ENCODE data around the gene CSK.
A peak's percentile ranks its signal among the peaks of the same experiment; 100 is the strongest.
"Not testable (repeated sequence)": the region's sequence is repeated elsewhere in the genome, so short reads cannot be mapped to it uniquely, and the experiment has no call there.

Gene CSK

DNA sequence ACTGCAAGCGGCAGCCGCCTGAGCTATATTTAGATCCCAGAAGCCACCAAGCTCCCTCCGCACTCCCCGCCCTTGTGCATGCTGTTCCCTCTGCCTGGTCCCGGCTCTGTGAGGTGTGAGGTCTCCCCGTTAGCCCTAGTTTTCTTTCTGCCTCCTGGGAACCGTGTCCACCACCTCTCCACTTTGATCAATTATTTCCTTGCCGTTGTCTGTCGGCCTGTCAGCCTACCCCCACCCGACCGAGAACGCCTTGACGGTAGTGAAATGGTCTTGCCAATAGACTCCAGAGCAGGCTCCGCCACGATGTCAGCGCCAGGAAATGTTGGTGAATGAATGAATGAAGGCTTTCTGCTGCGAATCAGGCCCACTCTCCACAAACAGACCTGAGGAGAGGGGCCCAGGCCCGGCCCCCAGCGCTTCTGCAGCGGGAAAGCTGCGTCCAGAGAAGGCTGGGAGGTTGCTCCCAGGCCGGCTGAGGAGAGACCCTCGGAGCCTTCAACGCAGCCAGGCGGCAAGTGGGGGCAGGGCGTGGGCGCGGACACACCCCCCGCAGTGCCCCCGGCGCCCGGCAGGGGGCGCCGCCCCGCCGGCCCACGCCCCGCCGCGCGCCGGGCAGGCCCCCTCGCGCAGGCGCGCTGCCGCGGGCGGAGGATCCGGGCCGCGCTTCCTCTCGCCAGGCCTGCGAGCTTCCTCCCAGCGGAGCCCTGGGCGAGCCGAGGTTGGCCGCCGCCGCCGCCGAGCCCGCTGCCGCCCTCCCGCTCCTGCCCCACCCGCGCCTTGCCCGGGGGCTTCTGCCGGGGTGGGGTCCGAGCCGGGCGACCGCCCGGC, at the start of gene CSK:
CSK (plus strand) TSS at position 650 of the 828 bp plus-strand sequence. CDS start 16,218 bp downstream, outside the sequence.
- DNase-seq (ENCODE audit: low spot score), result peak; percentile 23

GRCh38 chr15:74732846-74733245, 49.0 kb upstream of the CSK start:
- FAIRE-seq (no peak), DNase-seq (ENCODE audit: low spot score) (no peak)

More for the DNA sequence above, at the start of gene CSK:
- no peak for FAIRE-seq

- no peak for FAIRE-seq
- DNase-seq (ENCODE audit: low spot score), result no peak
These were observed 48.6 kb upstream of the CSK start for GRCh38 chr15:74733269-74733668.

GRCh38 chr15:74735305-74735704, 46.6 kb upstream of the CSK start:
- DNase-seq (ENCODE audit: low spot score), result no peak
- FAIRE-seq, result no peak

DNA sequence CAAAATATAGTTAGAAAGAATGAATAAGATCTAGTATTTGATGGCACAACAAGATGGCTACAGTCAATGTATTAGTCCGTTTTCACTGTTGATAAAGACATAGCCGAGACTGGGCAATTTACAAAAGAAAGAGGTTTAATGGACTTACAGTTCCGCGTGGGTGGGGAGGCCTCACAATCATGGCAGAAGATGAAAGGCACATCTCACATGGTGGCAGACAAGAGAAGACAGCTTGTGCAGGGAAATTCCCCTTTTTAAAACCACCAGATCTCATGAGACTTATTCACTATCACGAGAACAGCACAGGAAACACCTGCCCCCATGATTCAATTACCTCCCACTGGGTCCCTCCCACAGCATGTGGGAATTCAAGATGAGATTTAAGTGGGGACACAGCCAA, 43.6 kb upstream of the CSK start:
- FAIRE-seq; DNase-seq (ENCODE audit: low spot score): not testable (repeated sequence)

DNA sequence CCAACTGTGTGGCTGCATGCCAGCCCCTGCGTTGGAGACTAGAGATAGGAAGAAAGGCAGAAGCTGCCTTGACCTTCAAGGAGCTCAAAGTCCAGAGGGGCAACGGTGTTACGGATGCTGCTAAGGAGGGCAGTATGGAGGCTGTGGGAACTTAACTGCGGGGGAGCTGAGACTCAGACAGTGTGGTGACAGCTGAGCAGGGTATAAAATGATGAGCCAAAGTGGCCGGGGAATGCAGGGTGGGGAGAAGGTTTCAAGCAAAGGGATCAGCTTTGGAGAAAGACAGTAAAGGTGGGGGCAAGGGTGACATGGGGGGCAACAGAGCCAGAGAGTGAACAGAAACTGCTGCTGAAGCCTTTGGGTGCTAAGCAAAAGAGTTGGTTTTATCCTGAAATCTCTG, 39.5 kb upstream of the CSK start:
- DNase-seq (ENCODE audit: low spot score) (no peak), FAIRE-seq (no peak)

- FAIRE-seq, result no peak
These were observed 35.5 kb upstream of the CSK start for GRCh38 chr15:74746389-74746788.

DNA sequence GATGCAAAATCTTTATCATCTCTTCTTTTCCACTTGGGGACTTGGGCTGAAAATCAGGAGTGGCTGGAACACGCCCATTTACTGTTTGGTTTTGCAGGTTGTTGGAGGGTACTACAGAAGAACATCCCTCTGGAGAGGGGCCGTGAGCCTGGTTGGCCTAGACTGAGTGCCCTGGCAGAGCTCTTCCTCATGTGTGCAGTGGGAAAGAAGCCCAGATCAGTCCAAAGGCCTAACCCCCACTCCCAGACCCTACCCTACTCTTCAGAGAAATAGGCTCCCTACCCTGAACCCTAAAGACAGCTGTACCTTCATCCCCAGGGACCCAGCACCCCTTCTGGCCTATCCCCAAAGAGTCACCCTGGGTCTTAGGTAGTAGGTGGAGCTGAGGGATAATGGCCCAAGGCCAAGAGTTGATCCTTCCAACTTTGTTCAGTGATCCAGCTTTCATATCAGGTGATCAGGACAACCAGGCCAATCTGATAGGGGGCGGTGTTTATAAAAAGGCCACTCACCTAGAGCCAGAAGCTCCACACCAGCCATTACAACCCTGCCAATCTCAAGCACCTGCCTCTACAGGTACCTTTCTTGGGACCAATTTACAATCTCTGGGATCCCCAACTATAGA, 33.4 kb upstream of the CSK start, which contains the start of gene CYP1A2:
CYP1A2 (plus strand) TSS at position 524 of the 625 bp plus-strand sequence. CDS start 894 bp downstream, outside the sequence.
- FAIRE-seq (no peak), DNase-seq (ENCODE audit: low spot score) (no peak)

More at GRCh38 chr15:74746389-74746788, 35.5 kb upstream of the CSK start:
- no peak for DNase-seq (ENCODE audit: low spot score)

DNA sequence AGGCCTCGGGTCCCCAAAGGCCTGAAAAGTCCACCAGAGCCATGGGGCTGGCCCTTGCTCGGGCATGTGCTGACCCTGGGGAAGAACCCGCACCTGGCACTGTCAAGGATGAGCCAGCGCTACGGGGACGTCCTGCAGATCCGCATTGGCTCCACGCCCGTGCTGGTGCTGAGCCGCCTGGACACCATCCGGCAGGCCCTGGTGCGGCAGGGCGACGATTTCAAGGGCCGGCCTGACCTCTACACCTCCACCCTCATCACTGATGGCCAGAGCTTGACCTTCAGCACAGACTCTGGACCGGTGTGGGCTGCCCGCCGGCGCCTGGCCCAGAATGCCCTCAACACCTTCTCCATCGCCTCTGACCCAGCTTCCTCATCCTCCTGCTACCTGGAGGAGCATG, 32.0 kb upstream of the CSK start:
- FAIRE-seq (no peak), DNase-seq (ENCODE audit: low spot score) (no peak)

DNA sequence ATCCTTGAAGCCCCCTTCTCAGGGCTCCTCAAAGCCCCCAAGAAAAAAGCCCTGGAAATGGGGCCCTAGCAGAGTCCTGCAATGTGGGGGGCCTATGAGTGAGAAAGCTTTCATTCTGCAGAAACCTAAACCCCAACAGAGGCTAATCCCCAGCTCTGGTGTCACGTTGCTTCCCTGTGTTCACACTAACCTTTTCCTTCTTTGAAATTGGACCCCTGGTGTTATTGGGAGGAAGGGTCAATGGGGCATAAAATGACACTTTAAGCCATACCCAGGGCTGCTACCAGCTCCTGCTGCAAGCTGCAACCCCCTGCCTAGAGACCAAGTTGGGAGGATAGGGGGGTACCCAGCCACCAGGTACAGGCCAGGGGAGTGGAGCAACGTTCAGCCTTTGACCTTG, 31.1 kb upstream of the CSK start:
- DNase-seq (ENCODE audit: low spot score) (no peak), FAIRE-seq (no peak)

- FAIRE-seq, result no peak
- DNase-seq (ENCODE audit: low spot score), result no peak
These were observed 29.9 kb upstream of the CSK start for GRCh38 chr15:74752011-74752410.

DNA sequence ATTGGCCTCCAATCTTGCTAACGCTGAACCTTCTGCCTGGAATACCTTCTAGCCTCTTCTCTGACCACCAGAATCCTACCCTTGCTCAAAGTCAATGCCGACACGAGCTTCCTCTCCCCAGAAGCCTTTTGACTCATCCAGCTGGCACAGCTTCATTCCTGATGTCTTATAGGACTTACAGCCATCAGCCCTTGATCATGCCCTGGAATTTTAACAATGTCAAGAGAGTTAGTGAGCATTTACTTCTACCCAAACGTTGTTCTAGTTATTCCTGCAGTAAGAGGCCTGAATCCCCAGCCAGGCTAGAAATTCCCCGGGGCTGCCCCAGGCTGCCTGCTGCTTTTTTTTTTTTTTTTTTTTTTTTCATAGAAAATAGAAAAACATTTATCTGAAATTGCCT, 29.3 kb upstream of the CSK start:
- FAIRE-seq (no peak), DNase-seq (ENCODE audit: low spot score) (peak; percentile 38)

GRCh38 chr15:74754593-74755215, 27.2 kb upstream of the CSK start:
- DNase-seq (ENCODE audit: low spot score) (no peak), FAIRE-seq (no peak)

DNA sequence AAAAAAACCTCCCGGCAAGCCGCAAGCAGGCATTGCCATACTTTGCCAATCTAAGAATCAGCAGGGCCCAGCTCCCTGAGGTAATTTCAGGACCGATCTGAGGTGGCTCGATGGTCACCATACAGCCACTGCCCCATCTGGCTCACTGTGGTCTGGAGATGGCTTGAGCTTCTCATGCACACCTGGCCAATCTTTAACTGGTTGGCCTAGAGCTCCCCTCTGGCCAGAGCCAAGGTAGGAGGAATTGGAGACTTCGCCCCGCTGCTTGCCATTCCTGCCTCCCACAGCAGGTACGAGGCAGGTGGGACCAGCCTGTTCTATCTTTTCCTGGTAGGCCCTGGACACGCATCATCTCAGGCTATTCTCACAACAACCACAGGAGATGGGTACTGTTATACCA, 23.1 kb upstream of the CSK start:
- no peak for DNase-seq (ENCODE audit: low spot score)
- FAIRE-seq, result no peak

GRCh38 chr15:74762791-74763150, 19.1 kb upstream of the CSK start:
- no peak for FAIRE-seq

DNA sequence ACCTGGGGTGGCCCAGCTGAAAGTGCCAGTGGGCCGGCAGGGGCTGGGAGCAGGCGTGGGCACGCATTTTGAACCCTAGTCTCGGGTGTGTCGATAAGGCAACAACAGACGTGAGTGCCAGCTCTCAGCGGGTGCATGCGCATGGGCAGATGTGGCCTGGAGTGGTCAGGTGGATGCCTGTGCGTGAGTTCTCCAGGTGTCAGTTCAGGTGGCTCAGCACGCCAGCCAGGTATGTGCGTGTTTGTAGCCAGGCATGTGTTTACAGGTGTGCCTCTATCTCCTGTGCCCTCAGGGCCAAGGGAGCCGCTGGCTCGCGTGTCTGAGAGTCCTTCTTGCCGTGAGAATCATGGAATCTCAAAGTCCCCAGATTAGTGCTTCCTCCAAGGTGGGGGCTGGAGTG, 18.5 kb upstream of the CSK start:
- DNase-seq (ENCODE audit: low spot score), result no peak
- no peak for FAIRE-seq

More at GRCh38 chr15:74762791-74763150, 19.1 kb upstream of the CSK start:
- no peak for DNase-seq (ENCODE audit: low spot score)

- FAIRE-seq (no peak), DNase-seq (ENCODE audit: low spot score) (no peak)
These were observed 14.4 kb upstream of the CSK start for GRCh38 chr15:74767167-74768098.

- no peak for FAIRE-seq
- DNase-seq (ENCODE audit: low spot score), result no peak
These were observed 13.6 kb upstream of the CSK start for GRCh38 chr15:74768099-74768770.

DNA sequence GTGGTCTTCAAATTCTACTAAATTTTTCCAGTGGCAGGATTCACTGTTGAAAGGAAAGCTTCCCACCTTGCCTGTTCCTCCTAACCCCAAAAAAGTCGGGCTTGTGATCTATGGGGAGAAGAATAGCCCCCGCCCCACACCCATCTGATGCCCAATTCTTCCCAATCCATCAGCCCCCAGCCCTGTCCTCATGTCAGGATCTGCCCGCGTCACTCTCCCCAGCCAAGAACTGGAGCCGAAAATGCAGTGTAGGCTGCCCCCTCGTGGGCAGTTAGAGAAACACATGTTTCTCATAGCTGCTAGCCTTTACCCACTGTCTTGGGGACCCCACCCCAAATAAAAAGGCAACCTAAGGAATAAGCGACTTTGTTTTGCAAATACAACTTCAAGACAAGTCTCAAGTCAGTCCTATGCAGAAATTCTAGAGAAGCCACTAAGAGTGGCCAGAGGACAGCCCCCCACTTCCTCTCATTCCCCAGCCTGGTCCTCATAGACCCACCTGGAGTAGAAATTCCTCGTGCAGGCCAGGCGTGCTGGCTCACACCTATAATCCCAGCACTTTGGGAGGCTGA, 13.0 kb upstream of the CSK start:
- FAIRE-seq (no peak), DNase-seq (ENCODE audit: low spot score) (peak; percentile 40)

GRCh38 chr15:74769463-74770025, 12.3 kb upstream of the CSK start:
- DNase-seq (ENCODE audit: low spot score), result no peak
- FAIRE-seq, result no peak
